ENCODE results near the gene INHBA.
A peak's percentile ranks its signal among the peaks of the same experiment; 100 is the strongest.

Gene INHBA

DNA sequence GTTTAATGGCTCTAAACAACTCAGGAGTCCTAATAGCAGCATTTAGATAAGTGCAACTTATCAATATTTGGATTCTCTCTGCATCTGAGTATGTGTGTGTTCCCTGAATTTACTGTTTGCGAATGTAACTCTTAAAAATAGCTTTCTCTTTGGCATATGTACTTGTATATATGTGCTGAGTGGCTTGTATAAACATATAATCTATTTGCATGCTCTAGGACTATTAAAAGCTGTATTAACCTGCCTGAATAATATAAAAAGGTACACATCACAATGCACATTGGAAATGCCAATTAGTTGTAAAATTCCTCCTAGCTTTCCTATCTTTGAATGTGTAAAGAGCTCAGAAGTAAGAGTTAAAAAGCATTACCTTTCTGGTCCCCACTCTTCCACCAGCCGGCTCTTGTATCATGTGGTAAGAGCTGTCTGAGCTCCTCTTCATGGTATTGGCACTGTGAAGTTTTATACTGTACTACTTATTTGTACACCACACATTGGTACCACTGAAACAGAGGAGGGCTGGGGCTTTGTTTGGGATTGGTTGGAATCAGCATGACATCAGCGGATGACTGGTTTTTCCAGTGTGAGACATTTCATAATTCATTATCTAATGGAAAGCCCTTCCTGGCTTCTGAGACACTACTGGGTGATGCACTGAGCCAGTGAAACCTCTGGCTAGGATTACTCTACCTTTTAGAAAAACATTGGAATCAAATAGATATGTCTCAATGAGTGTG, at the start of gene INHBA:
INHBA (minus strand) TSS at position 456 of the 737 bp plus-strand sequence. CDS start 2,716 bp downstream, outside the sequence.
- no peak for ATAC-seq
- Mint-ChIP-seq H3K27ac (no peak within 1 kb of the TSS), H3K9me3 (no peaks in the 10 kb centered on the region), H3K27me3 (peaks cover 96% of the 10 kb centered on the region), H3K4me1 (peaks cover 36% of the 10 kb centered on the region), H3K4me3 (no peak within 1 kb of the TSS)
- no peak for DNase-seq

- Mint-ChIP-seq H3K27me3 (peaks cover 15% of the 10 kb centered on the region), H3K9me3 (peaks cover 0 to 31% of the 10 kb centered on the region in 2 donors), H3K4me1 (no peaks in the 10 kb centered on the region), H3K27ac (no peak overlapping the region), H3K4me3 (no peak overlapping the region)
- no peak for ATAC-seq
- DNase-seq, result no peak
Measured at GRCh38 chr7:41752615-41753014, 49.7 kb upstream of the INHBA start.

GRCh38 chr7:41750661-41751540, 48.0 kb upstream of the INHBA start:
- ATAC-seq, result no peak
- H3K4me3 Mint-ChIP-seq, result no peak overlapping the region
- no peak for DNase-seq
- no peak overlapping the region for H3K27ac Mint-ChIP-seq
- H3K27me3 Mint-ChIP-seq, result peaks cover 15% of the 10 kb centered on the region
- no peaks in the 10 kb centered on the region for H3K4me1 Mint-ChIP-seq
- H3K9me3 Mint-ChIP-seq, result peaks cover 0 to 23% of the 10 kb centered on the region in 2 donors

- no peaks in the 10 kb centered on the region for H3K4me1 Mint-ChIP-seq
- H3K4me3 Mint-ChIP-seq, result no peak overlapping the region
- H3K27ac Mint-ChIP-seq, result no peak overlapping the region
- H3K9me3 Mint-ChIP-seq, result peaks cover 9 to 29% of the 10 kb centered on the region in 2 donors
- DNase-seq (no peak), ATAC-seq (no peak)
- peaks cover 42% of the 10 kb centered on the region for H3K27me3 Mint-ChIP-seq
Measured at GRCh38 chr7:41747961-41748360, 45.1 kb upstream of the INHBA start.

- Mint-ChIP-seq H3K4me1 (no peaks in the 10 kb centered on the region), H3K9me3 (peaks cover 18 to 38% of the 10 kb centered on the region in 2 donors), H3K27ac (no peak overlapping the region), H3K4me3 (no peak overlapping the region), H3K27me3 (peaks cover 38% of the 10 kb centered on the region)
- no peak for DNase-seq
- no peak for ATAC-seq
Measured at GRCh38 chr7:41745451-41745850, 42.6 kb upstream of the INHBA start.

DNA sequence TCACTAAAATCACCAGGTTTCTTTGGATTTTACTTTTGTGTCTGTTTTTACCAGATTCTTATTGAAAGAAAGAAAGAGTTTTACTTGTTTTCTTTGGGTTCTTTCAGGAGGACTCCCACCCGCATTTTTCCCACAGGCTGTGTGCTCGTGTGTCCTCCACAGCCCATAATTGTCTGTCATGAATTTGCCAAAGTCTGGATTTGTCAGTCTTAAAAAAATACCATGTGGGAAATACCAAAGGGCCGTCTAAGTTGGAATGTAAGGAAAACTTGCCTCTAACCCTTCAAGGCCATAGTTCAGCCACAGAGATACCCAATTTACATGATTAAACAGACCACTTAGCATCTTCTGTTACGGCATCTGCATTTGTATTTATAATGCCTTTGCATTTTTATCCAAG, 41.3 kb upstream of the INHBA start:
- no peak overlapping the region for H3K4me3 Mint-ChIP-seq
- DNase-seq (no peak), ATAC-seq (no peak)
- peaks cover 38% of the 10 kb centered on the region for H3K27me3 Mint-ChIP-seq
- H3K4me1 Mint-ChIP-seq, result no peaks in the 10 kb centered on the region
- no peak overlapping the region for H3K27ac Mint-ChIP-seq
- H3K9me3 Mint-ChIP-seq, result peaks cover 18 to 36% of the 10 kb centered on the region in 2 donors

GRCh38 chr7:41742401-41743020, 39.6 kb upstream of the INHBA start:
- peaks cover 18 to 30% of the 10 kb centered on the region in 2 donors for H3K9me3 Mint-ChIP-seq
- H3K4me3 Mint-ChIP-seq, result no peak overlapping the region
- no peak for DNase-seq
- ATAC-seq, result no peak
- no peaks in the 10 kb centered on the region for H3K4me1 Mint-ChIP-seq
- H3K27me3 Mint-ChIP-seq, result peaks cover 30% of the 10 kb centered on the region
- no peak overlapping the region for H3K27ac Mint-ChIP-seq

- no peak for ATAC-seq
- DNase-seq, result no peak
- peaks cover 10 to 19% of the 10 kb centered on the region in 2 donors for H3K9me3 Mint-ChIP-seq
- H3K4me3 Mint-ChIP-seq, result no peak overlapping the region
- peaks cover 29% of the 10 kb centered on the region for H3K27me3 Mint-ChIP-seq
- no peaks in the 10 kb centered on the region for H3K4me1 Mint-ChIP-seq
- H3K27ac Mint-ChIP-seq, result no peak overlapping the region
Measured at GRCh38 chr7:41738806-41739205, 35.9 kb upstream of the INHBA start.

GRCh38 chr7:41738336-41738735, 35.4 kb upstream of the INHBA start:
- Mint-ChIP-seq H3K27me3 (peaks cover 29% of the 10 kb centered on the region), H3K4me3 (no peak overlapping the region), H3K27ac (no peak overlapping the region), H3K9me3 (peaks cover 10 to 14% of the 10 kb centered on the region in 2 donors), H3K4me1 (peaks cover under 1% of the 10 kb centered on the region)
- ATAC-seq (no peak), DNase-seq (no peak)

GRCh38 chr7:41735206-41735605, 32.3 kb upstream of the INHBA start:
- no peak overlapping the region for H3K4me3 Mint-ChIP-seq
- H3K4me1 Mint-ChIP-seq, result peaks cover 10% of the 10 kb centered on the region
- H3K9me3 Mint-ChIP-seq, result no peaks in the 10 kb centered on the region
- H3K27ac Mint-ChIP-seq, result no peak overlapping the region
- peaks cover 37% of the 10 kb centered on the region for H3K27me3 Mint-ChIP-seq
- ATAC-seq, result no peak
- no peak for DNase-seq

GRCh38 chr7:41732843-41733306, 30.0 kb upstream of the INHBA start:
- ATAC-seq (no peak), DNase-seq (no peak)
- Mint-ChIP-seq H3K27me3 (peaks cover 49% of the 10 kb centered on the region), H3K4me3 (peak overlapping the region in 1 of 2 donors; percentile 5), H3K27ac (peak overlapping the region in 1 of 2 donors; percentile 57), H3K4me1 (peaks cover 10% of the 10 kb centered on the region), H3K9me3 (no peaks in the 10 kb centered on the region)

DNA sequence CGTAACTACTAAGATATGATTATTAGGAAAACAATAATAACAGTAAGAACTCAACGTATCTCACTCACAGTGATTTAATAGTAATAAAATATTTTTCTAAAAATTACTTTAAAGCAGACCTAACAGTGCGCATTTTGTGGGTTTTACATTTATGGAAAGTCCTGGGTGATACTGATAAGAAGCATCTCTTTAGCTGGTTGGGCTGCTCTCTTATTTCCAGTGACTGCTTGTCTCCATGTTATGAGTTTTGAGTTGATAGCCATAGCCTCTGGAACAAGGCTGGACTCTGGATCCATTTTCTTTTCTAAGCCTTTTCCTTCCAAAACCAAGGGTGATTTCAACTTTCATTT, 29.5 kb upstream of the INHBA start:
- DNase-seq (no peak), ATAC-seq (no peak)
- H3K9me3 Mint-ChIP-seq, result no peaks in the 10 kb centered on the region
- H3K4me1 Mint-ChIP-seq, result peaks cover 10% of the 10 kb centered on the region
- no peak overlapping the region for H3K4me3 Mint-ChIP-seq
- no peak overlapping the region for H3K27ac Mint-ChIP-seq
- H3K27me3 Mint-ChIP-seq, result peaks cover 52% of the 10 kb centered on the region

DNA sequence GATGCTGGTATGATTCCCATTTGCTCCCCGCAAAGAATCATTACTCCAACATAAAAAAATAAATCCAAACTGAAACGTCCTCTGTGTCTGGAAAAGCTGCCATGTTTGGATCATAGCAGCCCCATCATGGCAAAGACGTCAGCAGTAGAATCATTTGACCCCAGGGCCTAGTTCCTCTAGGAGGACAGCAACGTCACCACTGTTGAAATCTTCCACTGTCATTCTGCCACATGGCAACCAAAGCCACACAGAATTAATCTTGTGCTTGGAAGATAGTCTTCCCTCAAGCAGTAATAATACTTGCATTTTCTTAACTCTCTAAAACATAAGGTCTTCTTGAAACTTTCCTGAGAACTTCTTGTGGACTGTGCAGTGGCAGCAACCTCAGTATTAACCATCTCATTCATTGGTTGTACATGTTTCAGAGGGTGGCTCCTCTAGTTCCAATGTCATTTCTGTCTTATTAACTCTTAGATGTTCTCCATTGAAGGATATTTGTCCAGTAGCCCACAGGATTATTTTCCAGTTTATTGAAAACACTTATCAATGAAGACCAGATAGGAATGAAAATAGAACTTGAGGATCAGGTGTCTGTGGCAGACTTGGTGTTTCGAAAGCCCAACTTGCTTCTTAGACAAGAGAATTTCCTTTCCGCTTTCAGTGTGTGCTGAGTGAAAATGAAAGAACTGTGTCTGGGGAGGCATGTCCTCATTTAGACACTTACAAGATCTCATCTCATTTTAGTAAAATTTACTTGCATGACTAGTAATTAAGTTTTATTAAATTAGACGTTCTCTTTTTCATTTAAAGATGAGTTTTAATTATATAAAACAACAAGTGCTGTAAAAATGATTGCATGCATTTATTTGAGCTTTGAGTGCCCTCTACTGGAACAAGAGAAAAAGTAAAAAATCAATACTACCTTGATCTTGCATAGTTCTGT, 28.9 kb upstream of the INHBA start:
- H3K4me3 Mint-ChIP-seq, result no peak overlapping the region
- no peaks in the 10 kb centered on the region for H3K9me3 Mint-ChIP-seq
- DNase-seq (no peak), ATAC-seq (no peak)
- peaks cover 59% of the 10 kb centered on the region for H3K27me3 Mint-ChIP-seq
- peaks cover 10% of the 10 kb centered on the region for H3K4me1 Mint-ChIP-seq
- no peak overlapping the region for H3K27ac Mint-ChIP-seq

- no peak overlapping the region for H3K27ac Mint-ChIP-seq
- ATAC-seq (no peak), DNase-seq (no peak)
Measured at GRCh38 chr7:41730668-41731067, 27.8 kb upstream of the INHBA start.

GRCh38 chr7:41730161-41730560, 27.3 kb upstream of the INHBA start:
- Mint-ChIP-seq H3K4me3 (no peak overlapping the region), H3K27me3 (peaks cover 54% of the 10 kb centered on the region), H3K9me3 (no peaks in the 10 kb centered on the region), H3K4me1 (peaks cover 10% of the 10 kb centered on the region), H3K27ac (no peak overlapping the region)
- no peak for DNase-seq
- ATAC-seq, result no peak

More at GRCh38 chr7:41730668-41731067, 27.8 kb upstream of the INHBA start:
- H3K4me1 Mint-ChIP-seq, result peaks cover 10% of the 10 kb centered on the region
- H3K4me3 Mint-ChIP-seq, result no peak overlapping the region
- peaks cover 58% of the 10 kb centered on the region for H3K27me3 Mint-ChIP-seq
- no peaks in the 10 kb centered on the region for H3K9me3 Mint-ChIP-seq
